ENCODE results near the gene SSH3.

GRCh38 chr11:67264877-67265632, 38.3 kb upstream of the SSH3 start:
- TF ChIP-seq, protein P1, sequence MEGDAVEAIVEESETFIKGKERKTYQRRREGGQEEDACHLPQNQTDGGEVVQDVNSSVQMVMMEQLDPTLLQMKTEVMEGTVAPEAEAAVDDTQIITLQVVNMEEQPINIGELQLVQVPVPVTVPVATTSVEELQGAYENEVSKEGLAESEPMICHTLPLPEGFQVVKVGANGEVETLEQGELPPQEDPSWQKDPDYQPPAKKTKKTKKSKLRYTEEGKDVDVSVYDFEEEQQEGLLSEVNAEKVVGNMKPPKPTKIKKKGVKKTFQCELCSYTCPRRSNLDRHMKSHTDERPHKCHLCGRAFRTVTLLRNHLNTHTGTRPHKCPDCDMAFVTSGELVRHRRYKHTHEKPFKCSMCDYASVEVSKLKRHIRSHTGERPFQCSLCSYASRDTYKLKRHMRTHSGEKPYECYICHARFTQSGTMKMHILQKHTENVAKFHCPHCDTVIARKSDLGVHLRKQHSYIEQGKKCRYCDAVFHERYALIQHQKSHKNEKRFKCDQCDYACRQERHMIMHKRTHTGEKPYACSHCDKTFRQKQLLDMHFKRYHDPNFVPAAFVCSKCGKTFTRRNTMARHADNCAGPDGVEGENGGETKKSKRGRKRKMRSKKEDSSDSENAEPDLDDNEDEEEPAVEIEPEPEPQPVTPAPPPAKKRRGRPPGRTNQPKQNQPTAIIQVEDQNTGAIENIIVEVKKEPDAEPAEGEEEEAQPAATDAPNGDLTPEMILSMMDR (IDR thresholded peaks at IDR 0.05): no peak
- no peak for TF ChIP-seq POLR2A (IDR thresholded peaks at IDR 0.05)
